ENCODE measurements around the gene MAD1L1. TPM values are rescaled to one million over a fixed set of nuclear protein-coding genes. Genes with fewer than 3 reads are reported as not detected.
A peak's percentile ranks its signal among the peaks of the same experiment; 100 is the strongest.

MAD1L1 gene
- total RNA-seq, 2 donors from 2014 or later: 59.1 to 61.4 TPM

GRCh38 chr7:2142386-2142785, 90.4 kb downstream of the MAD1L1 start:
- Histone ChIP-seq H3K4me1 (ENCODE audit: control insufficient read depth, insufficient read depth, low read length) (no peaks in the 10 kb centered on the region), H3K27me3 (ENCODE audit: control insufficient read depth, insufficient read depth, low read length, poor library complexity, severe bottlenecking) (no peaks in the 10 kb centered on the region), H3K36me3 (ENCODE audit: control insufficient read depth, insufficient read depth, low read length) (peaks cover 10% of the 10 kb centered on the region), H3K4me3 (ENCODE audit: low read length) (no peak overlapping the region), H3K9me3 (ENCODE audit: control insufficient read depth, low read length) (no peaks in the 10 kb centered on the region), H3K27ac (ENCODE audit: low read depth, low read length) (no peak overlapping the region), H3K9ac (ENCODE audit: extremely low read depth, low read length, poor library complexity, severe bottlenecking) (no peak overlapping the region)
- WGBS, 2 experiments (ENCODE audit: insufficient coverage in 1 of 2, insufficient read length in 1 of 2): 95 to 98% methylated on average over 17 to 20 of the region's 20 CpGs
- no peak overlapping the region for H3K4me3 Mint-ChIP-seq
- no peak overlapping the region for H3K27ac Mint-ChIP-seq
- TF ChIP-seq CTCF (conservative IDR thresholded peaks at IDR 0.05): no peak
- no peaks in the 10 kb centered on the region for H3K27me3 Mint-ChIP-seq (ENCODE audit: insufficient read depth)
- peaks cover 34% of the 10 kb centered on the region for H3K36me3 Mint-ChIP-seq (ENCODE audit: low read depth)
- no peaks in the 10 kb centered on the region for H3K9me3 Mint-ChIP-seq
- H3K4me1 Mint-ChIP-seq: no peaks in the 10 kb centered on the region
- DNase-seq: no peak

- WGBS, 2 experiments (ENCODE audit: insufficient coverage in 1 of 2, insufficient read length in 1 of 2): 95 to 100% methylated on average over 2 to 14 of the region's 14 CpGs
- Mint-ChIP-seq H3K4me1 (no peaks in the 10 kb centered on the region), H3K9me3 (no peaks in the 10 kb centered on the region), H3K36me3 (ENCODE audit: low read depth) (peaks cover 32% of the 10 kb centered on the region), H3K27ac (peak overlapping the region; percentile 46), H3K4me3 (no peak overlapping the region), H3K27me3 (ENCODE audit: insufficient read depth) (no peaks in the 10 kb centered on the region)
- Histone ChIP-seq H3K9me3 (ENCODE audit: control insufficient read depth, low read length) (no peaks in the 10 kb centered on the region), H3K9ac (ENCODE audit: extremely low read depth, low read length, poor library complexity, severe bottlenecking) (no peak overlapping the region), H3K4me3 (ENCODE audit: low read length) (no peak overlapping the region), H3K4me1 (ENCODE audit: control insufficient read depth, insufficient read depth, low read length) (no peaks in the 10 kb centered on the region), H3K36me3 (ENCODE audit: control insufficient read depth, insufficient read depth, low read length) (peaks cover 10% of the 10 kb centered on the region), H3K27ac (ENCODE audit: low read depth, low read length) (no peak overlapping the region), H3K27me3 (ENCODE audit: control insufficient read depth, insufficient read depth, low read length, poor library complexity, severe bottlenecking) (no peaks in the 10 kb centered on the region)
- DNase-seq: no peak
- peak; percentile 45 for TF ChIP-seq CTCF (conservative IDR thresholded peaks at IDR 0.05)
These were observed 91.1 kb downstream of the MAD1L1 start for GRCh38 chr7:2141651-2142050.

GRCh38 chr7:2141021-2141410, 91.7 kb downstream of the MAD1L1 start:
- WGBS, 2 experiments (ENCODE audit: insufficient coverage in 1 of 2, insufficient read length in 1 of 2): 94% methylated on average over 12 to 17 of the region's 17 CpGs
- Mint-ChIP-seq H3K9me3 (no peaks in the 10 kb centered on the region), H3K4me1 (no peaks in the 10 kb centered on the region)

More at GRCh38 chr7:2141021-2141410, 91.7 kb downstream of the MAD1L1 start:
- no peak for TF ChIP-seq CTCF (conservative IDR thresholded peaks at IDR 0.05)
- Histone ChIP-seq H3K36me3 (ENCODE audit: control insufficient read depth, insufficient read depth, low read length) (peaks cover 14% of the 10 kb centered on the region), H3K27me3 (ENCODE audit: control insufficient read depth, insufficient read depth, low read length, poor library complexity, severe bottlenecking) (no peaks in the 10 kb centered on the region), H3K4me3 (ENCODE audit: low read length) (no peak overlapping the region), H3K9me3 (ENCODE audit: control insufficient read depth, low read length) (no peaks in the 10 kb centered on the region), H3K9ac (ENCODE audit: extremely low read depth, low read length, poor library complexity, severe bottlenecking) (no peak overlapping the region), H3K27ac (ENCODE audit: low read depth, low read length) (peak overlapping the region; percentile 60), H3K4me1 (ENCODE audit: control insufficient read depth, insufficient read depth, low read length) (no peaks in the 10 kb centered on the region)
- no peak overlapping the region for H3K27ac Mint-ChIP-seq
- no peaks in the 10 kb centered on the region for H3K27me3 Mint-ChIP-seq (ENCODE audit: insufficient read depth)
- H3K4me3 Mint-ChIP-seq: no peak overlapping the region
- DNase-seq: no peak
- peaks cover 34% of the 10 kb centered on the region for H3K36me3 Mint-ChIP-seq (ENCODE audit: low read depth)

Measured in endodermal cell (in vitro differentiated cells).